Astrocyte (in vitro differentiated cells and primary cell): ENCODE data around the gene NSD2.

Source experiments
- CTCF ChIP-seq: IDR thresholded peaks from 2 replicates; pipeline ENCODE4 v1.5.1; 2011; ENCODE audit warnings: low read depth, mild to moderate bottlenecking, inconsistent platforms, low read length, moderate library complexity; ENCODE audit not compliant: insufficient read depth
- EZH2 ChIP-seq: IDR thresholded peaks from 2 replicates; pipeline ENCODE4 v1.6.1; 2012; ENCODE audit warnings: mild to moderate bottlenecking, low read length, inconsistent platforms; ENCODE audit not compliant: insufficient read depth

- TF ChIP-seq CTCF (no peak), EZH2 (no peak)
Observed at GRCh38 chr4:1994938-1995337, 123.7 kb downstream of the NSD2 start.
